Measurements from ENCODE around the gene SLBP.

SLBP gene

GRCh38 chr4:1655676-1656075 is 56.4 kb downstream of the SLBP start:
- DNase-seq (ENCODE audit: low spot score) = no peak
- TF ChIP-seq CTCF (conservative IDR thresholded peaks at IDR 0.05; ENCODE audit: low read depth) = no peak
- H3K27ac ChIP-seq = no peak overlapping the region
- ChIA-PET POLR2A (ENCODE audit: low non-redundant PET) (no interaction called here), CTCF (no interaction called here)

GRCh38 chr4:1655081-1655480 is 57.0 kb downstream of the SLBP start:
- H3K27ac ChIP-seq = no peak overlapping the region
- ChIA-PET POLR2A (ENCODE audit: low non-redundant PET) (no interaction called here), CTCF (no interaction called here)
- no peak for DNase-seq (ENCODE audit: low spot score)
- no peak for TF ChIP-seq CTCF (conservative IDR thresholded peaks at IDR 0.05; ENCODE audit: low read depth)

GRCh38 chr4:1654216-1654955 is 57.7 kb downstream of the SLBP start:
- DNase-seq (ENCODE audit: low spot score) = no peak
- H3K27ac ChIP-seq = no peak overlapping the region
- ChIA-PET POLR2A (ENCODE audit: low non-redundant PET) (no interaction called here), CTCF (no interaction called here)
- TF ChIP-seq CTCF (conservative IDR thresholded peaks at IDR 0.05; ENCODE audit: low read depth) = no peak

- ChIA-PET CTCF (no interaction called here), POLR2A (ENCODE audit: low non-redundant PET) (no interaction called here)
- TF ChIP-seq CTCF (conservative IDR thresholded peaks at IDR 0.05; ENCODE audit: low read depth) = no peak
- no peak for DNase-seq (ENCODE audit: low spot score)
- H3K27ac ChIP-seq = no peak overlapping the region
These were observed 58.3 kb downstream of the SLBP start for GRCh38 chr4:1653776-1654175.

GRCh38 chr4:1652088-1652487 is 60.0 kb downstream of the SLBP start:
- POLR2A ChIA-PET (ENCODE audit: low non-redundant PET) = no interaction called here
- no peak for TF ChIP-seq CTCF (conservative IDR thresholded peaks at IDR 0.05; ENCODE audit: low read depth)
- no peak for DNase-seq (ENCODE audit: low spot score)
- no peak overlapping the region for H3K27ac ChIP-seq
- CTCF ChIA-PET = no interaction called here

GRCh38 chr4:1651609-1652008 is 60.5 kb downstream of the SLBP start:
- POLR2A ChIA-PET (ENCODE audit: low non-redundant PET) = no interaction called here
- no peak overlapping the region for H3K27ac ChIP-seq
- no peak for DNase-seq (ENCODE audit: low spot score)
- CTCF ChIA-PET = no interaction called here
- TF ChIP-seq CTCF (conservative IDR thresholded peaks at IDR 0.05; ENCODE audit: low read depth) = no peak

Measured in RWPE1 (cell line).